Loucy (cell line): ENCODE results near the gene PLCL2.
A peak's percentile ranks its signal among the peaks of the same experiment; 100 is the strongest.

Experiments
- H2AFZ ChIP-seq: fragments of 200-600 bp; sonication (generic); 2 replicates; pipeline ENCODE4 v1.6.0; 2016; ENCODE audit warnings: antibody characterized with exemption, mild to moderate bottlenecking, low read length, moderate library complexity
- H3F3A ChIP-seq: fragments of 200-600 bp; 2 replicates; pipeline ENCODE4 v1.6.0; 2016; ENCODE audit warnings: antibody characterized with exemption, low read depth, mild to moderate bottlenecking
- H3K27me3 ChIP-seq: fragments of 200-600 bp; sonication (generic); 2 replicates; pipeline ENCODE4 v1.6.1; 2014; ENCODE audit warnings: low read length, mild to moderate bottlenecking; ENCODE audit not compliant: insufficient read depth, poor library complexity, severe bottlenecking
- H3K36me3 ChIP-seq: fragments of 200-600 bp; sonication (generic); 2 replicates; pipeline ENCODE4 v1.6.1; 2016; ENCODE audit warnings: low read length; ENCODE audit not compliant: insufficient read depth
- H3K4me1 ChIP-seq: fragments of 200-600 bp; sonication (generic); 2 replicates; pipeline ENCODE4 v1.5.1; 2014; ENCODE audit warnings: low read length, mild to moderate bottlenecking; ENCODE audit not compliant: insufficient read depth, poor library complexity, severe bottlenecking
- H3K4me2 ChIP-seq: fragments of 200-600 bp; sonication (generic); 2 replicates; pipeline ENCODE4 v1.6.0; 2014; ENCODE audit warnings: antibody characterized with exemption, low read length, low read depth, mild to moderate bottlenecking; ENCODE audit not compliant: poor library complexity, severe bottlenecking
- H3K4me3 ChIP-seq: fragments of 200-600 bp; sonication (generic); 2 replicates; pipeline ENCODE4 v1.5.1; 2014; ENCODE audit warnings: low read length, mild to moderate bottlenecking, mixed read lengths; ENCODE audit not compliant: poor library complexity, severe bottlenecking
- H3K79me2 ChIP-seq: fragments of 200-600 bp; sonication (generic); 2 replicates; pipeline ENCODE4 v1.6.1; 2014; ENCODE audit warnings: low read length; ENCODE audit not compliant: insufficient read depth
- H3K9ac ChIP-seq: fragments of 200-600 bp; sonication (generic); 2 replicates; pipeline ENCODE4 v1.6.0; 2014; ENCODE audit warnings: mild to moderate bottlenecking, low read depth, low read length, moderate library complexity; ENCODE audit not compliant: poor library complexity, severe bottlenecking
- H3K9me2 ChIP-seq: fragments of 200-600 bp; sonication (generic); replicated peaks from 2 replicates; pipeline ENCODE4 v1.6.1; 2016; ENCODE audit warnings: low read depth, low read length, mixed read lengths
- H3K9me3 ChIP-seq: fragments of 200-600 bp; sonication (generic); 2 replicates; pipeline ENCODE4 v1.6.1; 2014; ENCODE audit warnings: mild to moderate bottlenecking, antibody characterized with exemption, low read length, low read depth; ENCODE audit not compliant: insufficient read depth
- H4K20me1 ChIP-seq: fragments of 200-600 bp; sonication (generic); 2 replicates; pipeline ENCODE4 v1.6.0; 2014; ENCODE audit warnings: antibody characterized with exemption, low read length, mild to moderate bottlenecking; ENCODE audit not compliant: insufficient read depth, poor library complexity, severe bottlenecking
- CTCF ChIP-seq: fragments of 200-600 bp; sonication (generic); conservative IDR thresholded peaks from 2 replicates; pipeline ENCODE4 v1.5.1; 2014; ENCODE audit warnings: mild to moderate bottlenecking, antibody characterized with exemption, low read length
- EZH2phosphoT487 ChIP-seq: fragments of 200-600 bp; IDR thresholded peaks from 2 replicates; pipeline ENCODE4 v1.6.1; 2018; ENCODE audit warnings: antibody characterized with exemption, mild to moderate bottlenecking, moderate library complexity, borderline replicate concordance

The PLCL2 gene

GRCh38 chr3:16888785-16889607, 4.2 kb downstream of the PLCL2 start:
- Histone ChIP-seq H3K9ac (peak overlapping the region; percentile 53), H3K79me2 (peaks cover 86% of the 10 kb centered on the region), H3K4me2 (peak overlapping the region; percentile 72), H3K36me3 (no peaks in the 10 kb centered on the region), H4K20me1 (peaks cover 14% of the 10 kb centered on the region), H3K9me2 (no peaks in the 10 kb centered on the region), H3K4me3 (peak overlapping the region; percentile 79), H2AFZ (no peak overlapping the region), H3F3A (no peaks in the 10 kb centered on the region), H3K27me3 (no peaks in the 10 kb centered on the region), H3K9me3 (no peaks in the 10 kb centered on the region), H3K4me1 (peaks cover 60% of the 10 kb centered on the region)
- TF ChIP-seq CTCF (no peak), EZH2phosphoT487 (no peak)

GRCh38 chr3:16890597-16891333, 6.0 kb downstream of the PLCL2 start:
- Histone ChIP-seq H4K20me1 (peaks cover 14% of the 10 kb centered on the region), H3K4me3 (peak overlapping the region; percentile 4), H3K36me3 (no peaks in the 10 kb centered on the region), H3F3A (no peaks in the 10 kb centered on the region), H3K9me2 (no peaks in the 10 kb centered on the region), H2AFZ (no peak overlapping the region), H3K27me3 (no peaks in the 10 kb centered on the region), H3K9me3 (no peaks in the 10 kb centered on the region), H3K79me2 (peaks cover 88% of the 10 kb centered on the region), H3K4me2 (peak overlapping the region; percentile 72), H3K4me1 (peaks cover 60% of the 10 kb centered on the region), H3K9ac (no peak overlapping the region)
- TF ChIP-seq EZH2phosphoT487, result no peak
- TF ChIP-seq CTCF, result no peak

GRCh38 chr3:16893618-16894200, 9.0 kb downstream of the PLCL2 start:
- Histone ChIP-seq H3F3A (no peaks in the 10 kb centered on the region), H3K9me3 (no peaks in the 10 kb centered on the region), H3K4me3 (no peak overlapping the region), H3K36me3 (no peaks in the 10 kb centered on the region), H3K27me3 (no peaks in the 10 kb centered on the region), H4K20me1 (peaks cover 8% of the 10 kb centered on the region), H3K9me2 (no peaks in the 10 kb centered on the region), H3K4me2 (no peak overlapping the region), H3K9ac (no peak overlapping the region), H3K4me1 (peaks cover 51% of the 10 kb centered on the region), H3K79me2 (peaks cover 86% of the 10 kb centered on the region), H2AFZ (no peak overlapping the region)
- no peak for TF ChIP-seq EZH2phosphoT487
- no peak for TF ChIP-seq CTCF
